Measurements from ENCODE around the gene APLF. TPM values are rescaled to one million over a fixed set of nuclear protein-coding genes. Genes with fewer than 3 reads are reported as not detected.

Gene APLF
- total RNA-seq, result 7.2 TPM

GRCh38 chr2:68467077-68467960, at the start of gene APLF, which contains the start of gene FBXO48:
APLF (plus strand) TSS chr2:68467585; CDS start chr2:68467732, 147 bp downstream.
FBXO48 (minus strand) TSS chr2:68467294; CDS start chr2:68465145, 2,149 bp downstream.

Other genes with a start within 250 kb of the APLF start
- 59.2 TPM for gene PPP3R1, start 215.1 kb upstream of the APLF start, total RNA-seq
- 100 TPM for gene CNRIP1, start 147.6 kb upstream of the APLF start, total RNA-seq
- gene PLEK, start 102.3 kb upstream of the APLF start, total RNA-seq, result 0.94 TPM
- 0.94 TPM for gene FBXO48, start 291 bp upstream of the APLF start, total RNA-seq
- 2.8 TPM for gene PROKR1, start 176.0 kb downstream of the APLF start, total RNA-seq

All from parietal lobe (tissue), 1 donor.